Erythroblast (primary cell): Measurements from ENCODE around the gene CCNF.

Source experiments
- GATA1 ChIP-seq: IDR thresholded peaks from 2 replicates; pipeline ENCODE4 v1.6.1; 2011; ENCODE audit warnings: low read depth, mild to moderate bottlenecking, control low read depth, low read length, moderate library complexity
- POLR2A ChIP-seq: IDR thresholded peaks from 2 replicates; pipeline ENCODE4 v1.6.1; 2011; ENCODE audit warnings: mild to moderate bottlenecking, low read length

DNA sequence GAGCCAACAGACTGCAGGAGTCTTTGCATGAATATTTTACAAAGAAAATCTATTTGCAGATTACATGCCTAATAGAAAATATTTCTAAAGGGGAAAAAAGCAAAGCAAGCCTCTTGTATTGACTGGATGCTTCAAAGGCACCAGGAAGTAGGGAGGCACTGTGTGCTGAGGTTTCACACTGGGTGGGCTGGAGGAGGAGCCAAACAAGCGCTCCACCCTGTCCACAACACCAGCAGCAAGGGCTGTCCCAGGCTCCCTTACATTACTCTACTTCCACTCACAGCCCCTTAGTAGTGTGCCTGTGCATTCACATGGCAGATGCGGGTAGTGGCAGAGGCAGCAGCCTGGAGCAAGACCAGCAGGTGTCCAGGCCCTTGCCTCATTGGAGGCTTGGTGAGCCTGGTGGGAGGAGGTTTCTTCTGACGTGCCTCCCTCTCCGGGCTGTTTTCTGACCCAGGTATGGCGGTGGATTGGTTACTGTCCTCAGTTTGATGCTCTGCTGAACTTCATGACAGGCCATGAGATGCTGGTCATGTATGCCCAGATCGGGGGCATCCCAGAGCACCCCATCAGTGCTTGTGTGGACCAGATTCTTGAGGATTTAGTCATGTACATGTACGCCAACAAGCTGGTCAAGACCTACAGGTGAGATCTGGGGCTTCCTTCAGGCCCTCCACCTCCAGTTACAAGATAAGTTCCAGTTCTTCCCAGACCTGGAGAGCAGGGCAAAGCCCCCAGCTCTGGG, 7.0 kb upstream of the CCNF start:
- TF ChIP-seq POLR2A (no peak), GATA1 (no peak)
